Measurements from ENCODE around the gene ZNF799. TPM values are rescaled to one million over a fixed set of nuclear protein-coding genes. Genes with fewer than 3 reads are reported as not detected.

The ZNF799 gene
- total RNA-seq, 1 donor from 2014 or later = 8.7 TPM

- H2AFZ ChIP-seq (replicated peaks) = no peak overlapping the region
- H3K4me2 ChIP-seq = no peak overlapping the region
- no peak overlapping the region for H3K27ac ChIP-seq
- Mint-ChIP-seq H3K9me3 (peaks cover 77% of the 10 kb centered on the region), H3K4me1 (no peaks in the 10 kb centered on the region), H3K27ac (no peak overlapping the region), H3K36me3 (peaks cover 54% of the 10 kb centered on the region), H3K27me3 (ENCODE audit: insufficient read depth, low read depth) (no peaks in the 10 kb centered on the region), H3K4me3 (no peak overlapping the region)
- H3K79me2 ChIP-seq (ENCODE audit: low read depth) = no peaks in the 10 kb centered on the region
- H3K27me3 ChIP-seq = no peaks in the 10 kb centered on the region
- no peak overlapping the region for H3K9ac ChIP-seq
- no peaks in the 10 kb centered on the region for H3K4me1 ChIP-seq
- TF ChIP-seq EZH2 (IDR thresholded peaks at IDR 0.05) (no peak), EZH2phosphoT487 (IDR thresholded peaks at IDR 0.05) (no peak)
- H3F3A ChIP-seq (ENCODE audit: low read depth) = no peaks in the 10 kb centered on the region
- no peaks in the 10 kb centered on the region for H4K20me1 ChIP-seq (ENCODE audit: low read depth)
- H3K9me3 ChIP-seq (ENCODE audit: low read depth) = peaks cover 47% of the 10 kb centered on the region
- peaks cover 24% of the 10 kb centered on the region for H3K36me3 ChIP-seq
- H3K4me3 ChIP-seq = no peak overlapping the region
- DNase-seq (ENCODE audit: low spot score) = no peak
These were observed 54.2 kb downstream of the ZNF799 start for GRCh38 chr19:12346896-12347295.

- H3K9me3 Mint-ChIP-seq = peaks cover 69% of the 10 kb centered on the region
- TF ChIP-seq EZH2phosphoT487 (IDR thresholded peaks at IDR 0.05) (no peak), EZH2 (IDR thresholded peaks at IDR 0.05) (no peak), CTCF (IDR thresholded peaks at IDR 0.05) (no peak)
These were observed 55.9 kb downstream of the ZNF799 start for GRCh38 chr19:12345197-12345596.

More at GRCh38 chr19:12345197-12345596, 55.9 kb downstream of the ZNF799 start:
- Histone ChIP-seq H3K27ac (no peak overlapping the region), H4K20me1 (ENCODE audit: low read depth) (no peaks in the 10 kb centered on the region), H3K4me2 (no peak overlapping the region), H3K4me1 (no peaks in the 10 kb centered on the region), H3K36me3 (peaks cover 7% of the 10 kb centered on the region), H3K4me3 (no peak overlapping the region), H2AFZ (replicated peaks) (no peak overlapping the region), H3F3A (ENCODE audit: low read depth) (no peaks in the 10 kb centered on the region), H3K9me3 (ENCODE audit: low read depth) (peaks cover 30% of the 10 kb centered on the region), H3K79me2 (ENCODE audit: low read depth) (no peaks in the 10 kb centered on the region), H3K9ac (no peak overlapping the region), H3K27me3 (no peaks in the 10 kb centered on the region)
- DNase-seq (ENCODE audit: low spot score) = no peak
- Mint-ChIP-seq H3K4me3 (no peak overlapping the region), H3K27ac (no peak overlapping the region), H3K4me1 (no peaks in the 10 kb centered on the region), H3K27me3 (ENCODE audit: insufficient read depth, low read depth) (no peaks in the 10 kb centered on the region), H3K36me3 (peaks cover 41% of the 10 kb centered on the region)

Small RNA genes lying within 50 kb of the gene (small RNA-seq; reads per million reads assigned to genes)
- not detected for gene RPS29P23

Other genes with a start within 250 kb of the ZNF799 start
- 39.8 and 42.9 TPM in 2 replicates for gene ZNF625, start 244.5 kb downstream of the ZNF799 start, total RNA-seq (ENCODE audit: low replicate concordance)
- 16.7 and 17.8 TPM in 2 replicates for gene ZNF136, start 238.2 kb downstream of the ZNF799 start, total RNA-seq (ENCODE audit: low replicate concordance)
- gene ZNF44, start 106.4 kb downstream of the ZNF799 start, total RNA-seq (ENCODE audit: low replicate concordance) = 6.9 and 7.3 TPM in 2 replicates
- 2.6 and 3.7 TPM in 2 replicates for gene ZNF563, start 67.6 kb downstream of the ZNF799 start, total RNA-seq (ENCODE audit: low replicate concordance)
- gene ZNF442, start 35.6 kb downstream of the ZNF799 start, total RNA-seq (ENCODE audit: low replicate concordance) = 6.0 and 14.9 TPM in 2 replicates
- gene ZNF443, start 39.8 kb upstream of the ZNF799 start, total RNA-seq (ENCODE audit: low replicate concordance) = 15.8 and 18.9 TPM in 2 replicates
- 10.9 and 14.6 TPM in 2 replicates for gene ZNF709, start 83.5 kb upstream of the ZNF799 start, total RNA-seq (ENCODE audit: low replicate concordance)
- gene ZNF564, start 150.2 kb upstream of the ZNF799 start, total RNA-seq (ENCODE audit: low replicate concordance) = 13.9 and 15.0 TPM in 2 replicates
- gene ZNF490, start 209.5 kb upstream of the ZNF799 start, total RNA-seq (ENCODE audit: low replicate concordance) = 6.8 and 16.7 TPM in 2 replicates
- 27.1 and 60.7 TPM in 2 replicates for gene ZNF791, start 209.6 kb upstream of the ZNF799 start, total RNA-seq (ENCODE audit: low replicate concordance)

Measured in neural progenitor cell (in vitro differentiated cells).